HG03575 (cell line): Measurements from ENCODE around the gene ATP1A4.

Source experiments
- ATAC-seq: cut with Tn5 transposase; IDR thresholded peaks from one replicate; pipeline ENCODE4 v1.9.1; 2021; ENCODE audit not compliant: unreplicated experiment, insufficient number of reproducible peaks, low FRiP score; ENCODE audit errors: extremely low read depth

Gene ATP1A4

GRCh38 chr1:160136926-160137200 is 14.5 kb upstream of the ATP1A4 start:
- no peak for ATAC-seq

GRCh38 chr1:160137216-160137862 is 14.1 kb upstream of the ATP1A4 start:
- no peak for ATAC-seq

- no peak for ATAC-seq
Measured at GRCh38 chr1:160139840-160140239, 11.6 kb upstream of the ATP1A4 start.

GRCh38 chr1:160143695-160144094 is 7.7 kb upstream of the ATP1A4 start:
- ATAC-seq = no peak

- ATAC-seq = no peak
Measured at GRCh38 chr1:160144921-160145320, 6.5 kb upstream of the ATP1A4 start.

- no peak for ATAC-seq
Measured at GRCh38 chr1:160146107-160146506, 5.3 kb upstream of the ATP1A4 start.

GRCh38 chr1:160148121-160148520 is 3.3 kb upstream of the ATP1A4 start:
- no peak for ATAC-seq

GRCh38 chr1:160149233-160149632 is 2.2 kb upstream of the ATP1A4 start:
- no peak for ATAC-seq

GRCh38 chr1:160149716-160150115 is 1.7 kb upstream of the ATP1A4 start:
- no peak for ATAC-seq

- ATAC-seq = no peak
Measured at GRCh38 chr1:160154790-160155189, 3.4 kb downstream of the ATP1A4 start.

- no peak for ATAC-seq
Measured at GRCh38 chr1:160156361-160156760, 5.0 kb downstream of the ATP1A4 start.

- ATAC-seq = no peak
Measured at GRCh38 chr1:160157174-160157573, 5.8 kb downstream of the ATP1A4 start.

- no peak for ATAC-seq
Measured at GRCh38 chr1:160158031-160158430, 6.6 kb downstream of the ATP1A4 start.

- no peak for ATAC-seq
Measured at GRCh38 chr1:160158534-160158933, 7.1 kb downstream of the ATP1A4 start.

- ATAC-seq = no peak
Measured at GRCh38 chr1:160159846-160160245, 8.4 kb downstream of the ATP1A4 start.

GRCh38 chr1:160161965-160162705 is 10.7 kb downstream of the ATP1A4 start:
- no peak for ATAC-seq

- ATAC-seq = no peak
Measured at GRCh38 chr1:160162931-160163330, 11.5 kb downstream of the ATP1A4 start.

- no peak for ATAC-seq
Measured at GRCh38 chr1:160163615-160164014, 12.2 kb downstream of the ATP1A4 start.

- no peak for ATAC-seq
Measured at GRCh38 chr1:160164121-160164520, 12.7 kb downstream of the ATP1A4 start.

- no peak for ATAC-seq
Measured at GRCh38 chr1:160166166-160166868, 14.9 kb downstream of the ATP1A4 start.
